ENCODE results near the gene TCEAL8.
"Not testable (repeated sequence)": the region's sequence is repeated elsewhere in the genome, so short reads cannot be mapped to it uniquely, and the experiment has no call there.

TCEAL8 gene, protein sequence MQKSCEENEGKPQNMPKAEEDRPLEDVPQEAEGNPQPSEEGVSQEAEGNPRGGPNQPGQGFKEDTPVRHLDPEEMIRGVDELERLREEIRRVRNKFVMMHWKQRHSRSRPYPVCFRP
- total RNA-seq, result 11.2 to 21.5 reads per million in 2 donors

- DNase-seq, result peak; percentile 13 to 85 (median 47)
Measured at GRCh38 chrX:103254921-103255493, at the start of gene TCEAL8. TCEAL8 (minus strand) TSS chrX:103255155; CDS start chrX:103253979, 1,176 bp downstream.

DNA sequence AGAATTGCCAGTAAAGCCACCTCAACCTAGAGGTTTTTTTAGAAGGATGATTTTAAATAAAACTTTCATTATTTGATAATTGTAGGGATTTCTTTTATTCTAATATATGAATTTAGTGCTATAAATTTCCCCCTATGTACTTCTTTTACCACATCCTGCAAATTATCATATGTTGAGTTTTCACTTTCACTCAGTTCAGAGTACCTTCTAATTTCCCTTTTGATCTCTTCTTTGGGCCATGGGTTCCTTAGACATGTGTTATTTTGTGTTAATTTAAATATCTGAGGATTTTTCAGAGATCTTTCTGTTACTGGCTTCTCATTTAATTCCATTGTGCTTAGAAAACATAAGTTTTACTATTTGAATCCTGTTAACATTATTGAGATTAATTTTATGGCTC, 49.8 kb upstream of the TCEAL8 start:
- peak in 1 of 5 experiments; percentile 3 for DNase-seq

GRCh38 chrX:103293118-103293517, 38.2 kb upstream of the TCEAL8 start:
- DNase-seq, result no peak

GRCh38 chrX:103279624-103280023, 24.7 kb upstream of the TCEAL8 start:
- no peak for DNase-seq

- DNase-seq, result no peak
Measured at GRCh38 chrX:103276581-103277002, 21.6 kb upstream of the TCEAL8 start, which contains the start of gene TCEAL5. TCEAL5 (minus strand) TSS chrX:103276750; CDS start chrX:103274563, 2,187 bp downstream.

GRCh38 chrX:103275947-103276567, 21.1 kb upstream of the TCEAL8 start:
- no peak for DNase-seq

GRCh38 chrX:103274284-103274683, 19.3 kb upstream of the TCEAL8 start:
- DNase-seq, result no peak

GRCh38 chrX:103258275-103258674, 3.3 kb upstream of the TCEAL8 start:
- no peak for DNase-seq

DNA sequence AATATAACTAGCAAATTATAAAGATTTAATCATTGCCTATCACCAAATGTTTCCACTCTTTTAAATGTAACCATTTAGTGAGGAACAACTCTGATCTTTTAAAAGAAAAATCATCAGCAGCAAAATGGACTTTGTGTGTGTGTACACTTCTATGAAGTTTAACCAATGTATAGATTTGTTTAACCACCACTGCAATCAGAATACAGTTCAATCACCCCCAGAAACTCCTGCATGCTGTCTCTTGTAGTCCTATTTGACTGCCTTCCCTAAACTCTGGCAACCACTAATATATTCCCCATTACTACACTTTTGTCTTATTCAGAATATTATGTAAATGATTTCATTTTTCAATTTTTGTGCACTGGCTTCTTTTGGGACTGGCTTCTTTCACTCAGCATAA, 1.7 kb upstream of the TCEAL8 start:
- no peak for DNase-seq

DNA sequence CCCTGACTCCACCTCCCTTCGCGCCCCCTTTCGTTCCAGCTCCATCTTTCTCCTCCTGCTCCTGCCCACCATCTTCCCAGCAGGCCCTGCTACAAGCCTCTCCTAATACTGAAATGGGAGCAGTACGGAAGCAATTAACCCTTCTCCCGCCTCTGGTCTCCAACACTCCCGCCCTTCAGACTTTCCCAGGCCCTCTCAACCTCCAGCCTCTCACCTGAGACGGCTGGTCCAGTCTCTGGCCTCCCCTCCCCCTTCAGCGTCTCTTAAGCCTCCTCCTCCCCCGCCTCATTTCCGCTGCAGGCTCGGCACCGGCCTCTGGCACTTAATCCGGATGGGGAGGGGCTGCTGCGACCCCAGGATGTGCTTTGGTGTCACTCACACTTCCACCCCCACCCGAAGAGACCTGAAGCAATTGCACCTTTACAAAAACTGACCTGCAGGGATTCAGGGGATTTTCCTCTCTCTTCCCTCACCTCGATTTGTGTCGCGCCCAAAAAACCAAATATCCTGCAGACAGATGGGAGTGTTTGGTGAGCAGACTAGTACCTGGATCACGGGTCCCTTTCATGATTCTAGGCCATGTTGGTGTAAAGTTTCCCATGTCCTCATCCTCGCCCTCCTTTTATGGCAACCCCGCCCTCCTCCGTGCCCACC, 657 bp downstream of the TCEAL8 start:
- peak in 2 of 5 experiments; percentile 19 to 61 for DNase-seq

DNA sequence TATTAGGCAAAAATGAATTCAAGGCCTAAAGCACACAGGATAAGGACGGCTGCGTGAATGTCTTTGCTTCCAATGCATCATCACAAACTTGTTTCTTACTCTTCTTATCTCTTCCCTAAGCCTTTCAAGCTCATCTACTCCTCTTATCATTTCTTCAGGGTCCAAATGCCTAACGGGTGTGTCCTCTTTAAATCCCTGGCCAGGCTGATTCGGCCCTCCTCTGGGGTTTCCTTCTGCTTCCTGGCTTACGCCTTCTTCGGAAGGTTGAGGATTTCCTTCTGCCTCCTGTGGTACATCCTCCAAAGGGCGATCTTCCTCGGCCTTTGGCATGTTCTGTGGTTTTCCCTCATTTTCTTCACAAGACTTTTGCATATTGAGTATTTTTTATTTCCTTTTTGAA, 1.3 kb downstream of the TCEAL8 start:
- DNase-seq, result no peak

GRCh38 chrX:103250977-103251376, 4.0 kb downstream of the TCEAL8 start:
- DNase-seq, result no peak

DNA sequence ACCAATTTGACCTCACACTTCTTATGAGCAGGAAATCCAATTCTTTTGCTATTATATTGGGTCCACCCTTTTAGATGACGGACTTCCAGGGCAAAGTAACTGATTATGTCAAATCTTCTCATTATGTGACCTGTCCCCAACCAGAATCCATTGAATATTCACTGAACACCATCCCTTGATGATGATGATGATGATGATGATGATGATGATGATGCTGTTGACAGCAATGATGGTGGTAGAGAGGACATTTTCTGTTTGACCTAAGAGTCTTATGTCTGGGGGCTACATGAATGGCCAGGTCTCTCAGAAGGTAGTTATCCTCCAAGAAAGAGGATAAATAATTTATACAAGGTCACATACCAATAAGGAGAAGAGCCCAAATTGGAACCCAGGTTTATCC, 5.2 kb downstream of the TCEAL8 start:
- DNase-seq, result no peak

- peak in 1 of 5 experiments; percentile 28 for DNase-seq
Measured at GRCh38 chrX:103248553-103248952, 6.4 kb downstream of the TCEAL8 start.

GRCh38 chrX:103240155-103240554, 14.8 kb downstream of the TCEAL8 start:
- no peak for DNase-seq

GRCh38 chrX:103236296-103236695, 18.7 kb downstream of the TCEAL8 start:
- no peak for DNase-seq

GRCh38 chrX:103235608-103236007, 19.3 kb downstream of the TCEAL8 start:
- DNase-seq, result not testable (repeated sequence)

- no peak for DNase-seq
Measured at GRCh38 chrX:103234869-103235268, 20.1 kb downstream of the TCEAL8 start.

GRCh38 chrX:103233263-103233662, 21.7 kb downstream of the TCEAL8 start:
- DNase-seq, result no peak

DNA sequence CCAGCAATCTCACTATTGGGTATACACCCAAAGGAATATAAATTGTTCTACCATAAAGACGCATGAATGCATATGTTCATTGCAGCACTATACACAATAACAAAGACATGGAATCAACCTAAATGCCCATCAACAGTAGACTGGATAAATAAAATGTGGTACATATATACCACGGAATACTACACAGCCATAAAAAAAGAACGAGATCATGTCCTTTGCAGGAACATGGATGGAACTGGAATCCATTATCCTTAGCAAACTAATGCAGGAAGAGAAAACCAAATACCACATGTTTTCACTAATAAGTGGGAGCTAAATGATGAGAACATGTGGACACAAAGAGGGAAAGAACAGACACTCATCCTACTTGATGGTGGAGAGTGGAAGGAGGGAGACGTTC, 29.0 kb downstream of the TCEAL8 start:
- not testable (repeated sequence) for DNase-seq

DNA sequence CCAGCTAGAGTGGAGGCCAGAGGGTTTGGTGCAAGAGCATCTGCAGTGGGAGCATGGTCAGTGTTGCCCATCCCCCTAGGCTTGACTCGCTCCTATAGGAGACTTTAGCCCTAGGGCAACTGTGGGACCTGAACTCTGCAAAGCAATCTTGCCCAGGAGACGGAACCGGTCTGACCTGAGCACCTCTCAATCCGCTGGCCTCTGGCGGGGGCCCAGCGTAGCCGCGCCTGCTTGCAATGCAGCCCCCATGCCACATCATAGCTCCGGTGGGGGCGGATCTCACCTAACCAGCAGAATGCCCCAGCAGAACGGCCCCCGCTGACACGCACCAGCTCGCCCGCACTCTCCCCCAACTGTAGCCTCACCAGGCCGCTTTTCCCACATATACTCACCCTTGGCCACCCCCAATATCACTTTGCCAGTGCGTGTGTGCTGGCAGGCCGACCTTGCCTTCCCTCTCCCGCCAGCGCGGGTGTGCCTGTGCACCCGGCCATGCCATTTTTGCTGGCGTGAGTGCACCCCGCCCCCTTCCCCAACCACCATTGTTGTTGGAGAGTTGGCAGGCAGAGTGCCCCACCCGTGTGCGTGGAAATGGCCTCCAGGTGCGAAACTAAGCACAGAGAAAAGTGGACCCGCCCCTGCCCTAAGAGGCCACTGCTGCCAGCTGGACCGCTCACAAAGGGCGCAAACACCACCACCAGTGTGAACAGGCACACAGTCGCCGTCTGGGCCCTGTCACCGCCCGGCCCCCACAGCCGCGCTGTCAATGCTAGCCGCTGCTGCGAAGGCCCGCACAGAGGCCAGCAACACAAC, 34.2 kb downstream of the TCEAL8 start:
- DNase-seq, result no peak

GRCh38 chrX:103215425-103215991, 39.4 kb downstream of the TCEAL8 start:
- peak in 4 of 5 experiments; percentile 13 to 55 (median 25) for DNase-seq

All from T-helper 2 cell (primary cell).